B cell (primary cell): Measurements from ENCODE around the gene HOXB3. TPM values are rescaled to one million over a fixed set of nuclear protein-coding genes. Genes with fewer than 3 reads are reported as not detected.

ENCODE experiments used
- ATAC-seq: fragments of 200-7000 bp; cut with Tn5 transposase; one replicate; pipeline ENCODE4 v1.10.0; 2021; ENCODE audit warnings: low read depth, mild to moderate bottlenecking, moderate number of reproducible peaks, moderate library complexity
- CTCF ChIA-PET: fragments of 350-600 bp; sonication (Branson Sonifier 250); formaldehyde crosslinking; loops from one replicate; lab custom pipeline; 2021; ENCODE audit warnings: antibody characterized with exemption, inconsistent platforms; lab: Charles Lee
- POLR2A ChIA-PET: fragments of 350-600 bp; sonication (Branson Sonifier 250); formaldehyde crosslinking; loops from one replicate; lab custom pipeline; 2021; ENCODE audit warnings: antibody characterized with exemption; lab: Charles Lee
- DNase-seq: peaks from one replicate; pipeline ENCODE4 v3.0.0; 2013
- H2AFZ ChIP-seq: 2 replicates; pipeline ENCODE4 v1.6.1; 2012; ENCODE audit warnings: mild to moderate bottlenecking, low read depth, low read length; ENCODE audit not compliant: insufficient read depth, poor library complexity, severe bottlenecking
- H3K27ac ChIP-seq, 2 donors: 1 replicate in 1 of 2; 2 replicates in 1 of 2; pipeline ENCODE4 v1.5.1; 2012 to 2013; ENCODE audit warnings: low read length in 2 of 2, mild to moderate bottlenecking in 2 of 2, moderate library complexity in 1 of 2
- H3K27me3 ChIP-seq, 4 experiments: fragments of 200-600 bp in 1 of 4; sonication (generic) in 1 of 4; replicated peaks in 1 of 4; 1 replicate in 2 of 4; 2 replicates in 2 of 4; pipeline versions ENCODE4 v1.6.1 to v1.7.0; 2013 to 2016; ENCODE audit warnings: low read length in 3 of 4, mild to moderate bottlenecking in 2 of 4, mixed read lengths in 1 of 4, moderate library complexity in 1 of 4; ENCODE audit not compliant: insufficient read depth in 4 of 4, control insufficient read depth in 3 of 4; ENCODE audit errors: control extremely low read depth in 1 of 4
- H3K36me3 ChIP-seq, 2 experiments: replicated peaks in 1 of 2; 1 replicate in 1 of 2; 2 replicates in 1 of 2; pipeline versions ENCODE4 v1.6.1 to v1.7.1; 2013; ENCODE audit warnings: low read length in 1 of 2; ENCODE audit not compliant: insufficient read depth in 2 of 2, control insufficient read depth in 1 of 2; ENCODE audit errors: control extremely low read depth in 1 of 2, extremely low read depth in 1 of 2
- H3K4me1 ChIP-seq, 2 donors: fragments of 200-600 bp in 1 of 2; sonication (generic) in 1 of 2; 1 replicate in 1 of 2; 2 replicates in 1 of 2; pipeline versions ENCODE4 v1.5.1 to v1.6.1; 2013 to 2017; ENCODE audit warnings: low read length in 2 of 2; ENCODE audit not compliant: control insufficient read depth in 2 of 2, insufficient read depth in 2 of 2
- H3K4me2 ChIP-seq: replicated peaks from 2 replicates; pipeline ENCODE3; 2012; ENCODE audit warnings: mild to moderate bottlenecking, low read depth, low read length; ENCODE audit not compliant: poor library complexity, severe bottlenecking
- H3K4me3 ChIP-seq, 5 experiments: fragments of 200-600 bp in 1 of 5; sonication (generic) in 1 of 5; 1 replicate in 3 of 5; 2 replicates in 2 of 5; pipeline versions ENCODE4 v1.5.1 to v1.7.0; 2011 to 2016; ENCODE audit warnings: low read length in 4 of 5, mild to moderate bottlenecking in 4 of 5, low read depth in 2 of 5, control low read depth in 1 of 5, moderate library complexity in 1 of 5; ENCODE audit not compliant: insufficient read depth in 1 of 5; ENCODE audit errors: control extremely low read depth in 1 of 5, extremely low read depth in 1 of 5
- H3K79me2 ChIP-seq: fragments of 200-600 bp; sonication (generic); one replicate; pipeline ENCODE4 v1.6.0; 2016; ENCODE audit warnings: low read length; ENCODE audit not compliant: control insufficient read depth, insufficient read depth
- H3K9ac ChIP-seq: fragments of 200-600 bp; sonication (generic); 2 replicates; pipeline ENCODE4 v1.6.1; 2017; ENCODE audit warnings: mild to moderate bottlenecking, low read length, moderate library complexity
- H3K9me3 ChIP-seq, 3 donors: one replicate each; pipeline versions ENCODE4 v1.6.1 to v1.7.1; 2013; ENCODE audit warnings: low read length in 2 of 3; ENCODE audit not compliant: control insufficient read depth in 2 of 3, insufficient read depth in 1 of 3; ENCODE audit errors: control extremely low read depth in 1 of 3
- H4K20me1 ChIP-seq: 2 replicates; pipeline ENCODE4 v1.6.0; 2012; ENCODE audit warnings: mild to moderate bottlenecking, low read length; ENCODE audit not compliant: insufficient read depth, control insufficient read depth, poor library complexity, severe bottlenecking
- H3K27ac Mint-ChIP-seq: one replicate; pipeline ENCODE4 v1.8.0; 2021; ENCODE audit warnings: mixed read lengths
- H3K27me3 Mint-ChIP-seq: one replicate; pipeline ENCODE4 v1.8.0; 2021; ENCODE audit warnings: mixed read lengths
- H3K4me1 Mint-ChIP-seq: one replicate; pipeline ENCODE4 v1.8.0; 2021; ENCODE audit warnings: mixed read lengths
- H3K4me3 Mint-ChIP-seq: one replicate; pipeline ENCODE4 v1.8.0; 2021; ENCODE audit warnings: mixed read lengths
- H3K9me3 Mint-ChIP-seq: one replicate; pipeline ENCODE4 v1.8.0; 2022; ENCODE audit warnings: mixed read lengths; ENCODE audit not compliant: insufficient read depth
- EZH2 ChIP-seq: IDR thresholded peaks from 2 replicates; pipeline ENCODE4 v1.6.1; 2012; ENCODE audit warnings: borderline replicate concordance, low read depth, mild to moderate bottlenecking, moderate library complexity, low read length; ENCODE audit not compliant: insufficient read depth, poor library complexity, severe bottlenecking
- WGBS: methylation state at CpG from one replicate; pipeline ENCODE4 v1.1.5; 2013; ENCODE audit warnings: missing lambda C conversion rate; ENCODE audit not compliant: insufficient coverage; 5-methylcytosine and 5-hydroxymethylcytosine counted together
- intact Hi-C: fragments of 100-400 bp; cut with micrococcal nuclease; formaldehyde crosslinking; loops from one replicate; pipeline ENCODE4 v1.10.0; 2022
- polyA plus RNA-seq: library from polyadenylated mRNA; depleted of rRNA; stranded (reverse); fragments of >200 nt; gene quantifications from 2 replicates; pipeline ENCODE4 v1.2.3, GENCODE V29; 2012
- total RNA-seq, 2 donors: library from RNA; stranded (reverse); fragments of 120-200 nt in 1 of 2; gene quantifications; 1 replicate in 1 of 2; 2 replicates in 1 of 2; pipeline versions ENCODE4 v1.2.3 to v1.2.4, GENCODE V29; 2013 to 2022
- TF ChIP-seq, protein P1 (sequence below): fragments of 200-600 bp; IDR thresholded peaks from one replicate; pipeline ENCODE4 v1.8.0; 2022; ENCODE audit warnings: antibody characterized with exemption, mild to moderate bottlenecking

Gene HOXB3
- total and polyA plus RNA-seq, 2 donors (not counting 1 experiment from before 2014, with no cell fraction given), result 3.0 to 4.0 TPM

DNA sequence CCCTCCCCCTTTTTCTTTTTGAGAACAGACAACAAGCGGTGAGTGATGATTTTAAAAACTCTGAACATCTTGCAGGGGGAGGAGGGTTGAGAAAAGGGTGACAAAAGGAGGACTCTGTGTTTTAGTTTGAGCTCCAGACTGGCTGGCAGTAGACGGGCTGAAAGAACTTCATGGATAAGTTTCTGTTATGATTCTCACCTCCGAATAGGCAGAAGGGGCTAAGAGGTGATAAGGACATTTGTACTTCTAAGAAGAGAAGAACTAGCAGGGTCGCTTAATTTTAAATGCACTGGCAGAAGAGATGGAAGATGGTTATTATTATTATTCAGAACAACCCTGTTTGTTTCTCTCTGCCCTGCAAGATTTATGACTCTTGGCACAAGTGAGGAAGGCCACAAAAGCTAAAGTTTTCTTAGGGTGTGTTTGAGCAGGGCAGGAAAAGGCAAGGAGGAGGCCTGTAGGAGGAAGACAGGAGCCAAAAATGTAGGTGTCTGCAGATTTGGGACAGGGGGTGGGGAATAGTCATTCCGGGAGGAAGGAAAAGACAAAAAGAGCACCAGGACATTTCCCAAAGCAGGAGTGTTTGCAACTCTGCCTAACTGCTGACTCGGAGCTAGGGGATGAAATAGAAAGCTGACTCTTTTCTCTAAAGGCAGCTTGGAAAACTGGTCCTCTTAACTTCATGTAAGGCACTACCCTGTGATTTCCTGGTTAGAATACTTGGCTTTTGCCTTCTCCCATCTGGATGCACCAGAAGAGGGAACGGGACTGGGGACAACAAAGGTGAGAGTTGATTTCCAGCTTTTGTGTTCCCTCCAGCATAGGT is 33.3 kb downstream of the HOXB3 start:
- H3K4me2 ChIP-seq, result no peak overlapping the region
- no peaks in the 10 kb centered on the region for H4K20me1 ChIP-seq
- ChIA-PET POLR2A (no interaction called here), CTCF (interaction anchor here (0.7 to 1.1 kb wide), 2 partner anchors 22 to 45 kb away, joined by 3 read pairs; partner anchors contain the start of gene HOXB4)
- intact Hi-C loops, result no loop called here
- no peak overlapping the region for H3K27ac ChIP-seq
- no peak overlapping the region for H3K27ac Mint-ChIP-seq
- no peaks in the 10 kb centered on the region for H3K36me3 ChIP-seq
- H3K9me3 ChIP-seq, result peaks cover 0 to 5% (median 0%) of the 10 kb centered on the region in 3 donors
- DNase-seq (no peak), ATAC-seq (no peak)
- H3K79me2 ChIP-seq, result no peaks in the 10 kb centered on the region
- WGBS, result 86% methylated on average over 4 of the region's 7 CpGs
- TF ChIP-seq EZH2, result no peak
- TF ChIP-seq, protein P1, sequence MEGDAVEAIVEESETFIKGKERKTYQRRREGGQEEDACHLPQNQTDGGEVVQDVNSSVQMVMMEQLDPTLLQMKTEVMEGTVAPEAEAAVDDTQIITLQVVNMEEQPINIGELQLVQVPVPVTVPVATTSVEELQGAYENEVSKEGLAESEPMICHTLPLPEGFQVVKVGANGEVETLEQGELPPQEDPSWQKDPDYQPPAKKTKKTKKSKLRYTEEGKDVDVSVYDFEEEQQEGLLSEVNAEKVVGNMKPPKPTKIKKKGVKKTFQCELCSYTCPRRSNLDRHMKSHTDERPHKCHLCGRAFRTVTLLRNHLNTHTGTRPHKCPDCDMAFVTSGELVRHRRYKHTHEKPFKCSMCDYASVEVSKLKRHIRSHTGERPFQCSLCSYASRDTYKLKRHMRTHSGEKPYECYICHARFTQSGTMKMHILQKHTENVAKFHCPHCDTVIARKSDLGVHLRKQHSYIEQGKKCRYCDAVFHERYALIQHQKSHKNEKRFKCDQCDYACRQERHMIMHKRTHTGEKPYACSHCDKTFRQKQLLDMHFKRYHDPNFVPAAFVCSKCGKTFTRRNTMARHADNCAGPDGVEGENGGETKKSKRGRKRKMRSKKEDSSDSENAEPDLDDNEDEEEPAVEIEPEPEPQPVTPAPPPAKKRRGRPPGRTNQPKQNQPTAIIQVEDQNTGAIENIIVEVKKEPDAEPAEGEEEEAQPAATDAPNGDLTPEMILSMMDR, result no peak
- peaks cover 37% of the 10 kb centered on the region for H3K27me3 Mint-ChIP-seq
- H3K4me3 ChIP-seq, result no peak overlapping the region
- no peak overlapping the region for H3K4me3 Mint-ChIP-seq
- H3K27me3 ChIP-seq, result peaks cover 0 to 31% (median 10%) of the 10 kb centered on the region in 4 experiments
- H2AFZ ChIP-seq, result no peak overlapping the region
- peaks cover 0 to 4% of the 10 kb centered on the region in 2 donors for H3K4me1 ChIP-seq
- no peaks in the 10 kb centered on the region for H3K9me3 Mint-ChIP-seq
- peaks cover 4% of the 10 kb centered on the region for H3K4me1 Mint-ChIP-seq
- H3K9ac ChIP-seq, result no peak overlapping the region

DNA sequence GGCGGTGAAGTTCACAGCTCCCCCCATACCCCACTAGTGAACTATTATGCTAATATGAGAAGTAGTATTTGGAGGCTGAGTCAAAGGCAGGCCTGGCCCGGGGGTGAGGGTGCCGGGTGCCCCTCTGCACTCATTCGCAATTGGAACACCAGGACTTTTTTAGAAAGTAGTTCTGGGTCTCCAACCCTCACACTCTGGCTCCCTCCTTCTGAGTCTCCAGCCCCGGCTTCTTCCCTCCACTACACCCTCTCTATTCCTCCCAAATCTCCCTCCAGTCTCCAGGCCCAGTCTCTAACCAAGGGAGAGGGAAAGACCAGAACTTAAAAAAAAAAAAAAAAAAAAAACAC is 33.8 kb downstream of the HOXB3 start:
- no peak overlapping the region for H3K4me3 Mint-ChIP-seq

More for the DNA sequence above, 33.8 kb downstream of the HOXB3 start:
- Histone ChIP-seq H3K27ac (no peak overlapping the region), H3K27me3 (peaks cover 0 to 31% (median 10%) of the 10 kb centered on the region in 4 experiments), H3K4me2 (no peak overlapping the region), H3K4me3 (no peak overlapping the region), H2AFZ (no peak overlapping the region), H3K79me2 (no peaks in the 10 kb centered on the region), H3K9me3 (peaks cover 0 to 5% (median 0%) of the 10 kb centered on the region in 3 donors), H3K9ac (no peak overlapping the region), H3K36me3 (no peaks in the 10 kb centered on the region), H4K20me1 (no peaks in the 10 kb centered on the region), H3K4me1 (peaks cover 0 to 4% of the 10 kb centered on the region in 2 donors)
- POLR2A ChIA-PET, result no interaction called here
- TF ChIP-seq, protein P1, result no peak
- no peak for TF ChIP-seq EZH2
- 74% methylated on average over 4 of the region's 5 CpGs for WGBS
- ATAC-seq (no peak), DNase-seq (no peak)
- Mint-ChIP-seq H3K27me3 (peaks cover 37% of the 10 kb centered on the region), H3K4me1 (peaks cover 4% of the 10 kb centered on the region), H3K27ac (no peak overlapping the region), H3K9me3 (no peaks in the 10 kb centered on the region)
- intact Hi-C loops, result no loop called here
- CTCF ChIA-PET, result interaction anchor here (0.7 kb wide), 1 partner anchor 46 kb away, joined by 3 read pairs; no protein-coding TSS in a partner anchor
